Dedifferentiated amniotic fluid mesenchymal stem cell (primary cell): ENCODE data around the gene MAGEA4.
"Not testable (repeated sequence)": the region's sequence is repeated elsewhere in the genome, so short reads cannot be mapped to it uniquely, and the experiment has no call there.

Source experiments
- DNase-seq: peaks from one replicate; pipeline ENCODE4 v3.0.0-alpha.2; 2016; ENCODE audit errors: extremely low spot score

MAGEA4 gene, protein sequence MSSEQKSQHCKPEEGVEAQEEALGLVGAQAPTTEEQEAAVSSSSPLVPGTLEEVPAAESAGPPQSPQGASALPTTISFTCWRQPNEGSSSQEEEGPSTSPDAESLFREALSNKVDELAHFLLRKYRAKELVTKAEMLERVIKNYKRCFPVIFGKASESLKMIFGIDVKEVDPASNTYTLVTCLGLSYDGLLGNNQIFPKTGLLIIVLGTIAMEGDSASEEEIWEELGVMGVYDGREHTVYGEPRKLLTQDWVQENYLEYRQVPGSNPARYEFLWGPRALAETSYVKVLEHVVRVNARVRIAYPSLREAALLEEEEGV

DNA sequence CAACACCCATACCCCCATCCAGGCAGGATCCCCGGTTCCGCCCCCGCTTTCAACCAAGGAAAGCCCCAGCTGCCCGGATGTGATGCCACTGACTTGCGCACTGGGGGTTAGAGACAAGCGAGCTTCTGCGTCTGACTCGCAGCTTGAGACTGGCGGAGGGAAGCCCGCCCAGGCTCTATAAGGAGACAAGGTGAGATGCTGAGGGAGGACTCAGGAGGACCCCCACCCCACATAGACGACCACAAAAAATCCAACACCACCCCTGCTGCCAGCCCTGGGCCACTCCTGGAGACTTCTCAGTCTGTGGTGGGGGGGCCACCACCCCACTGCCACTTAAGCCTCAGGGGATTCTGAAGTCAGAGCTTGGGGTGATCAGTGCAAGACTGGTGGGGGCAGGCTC lies at the start of gene MAGEA4:
TSS of gene MAGEA4 (plus strand) at position 110 of the 400 bp plus-strand sequence. CDS start 10,776 bp downstream, outside the sequence.
- DNase-seq = no peak

DNA sequence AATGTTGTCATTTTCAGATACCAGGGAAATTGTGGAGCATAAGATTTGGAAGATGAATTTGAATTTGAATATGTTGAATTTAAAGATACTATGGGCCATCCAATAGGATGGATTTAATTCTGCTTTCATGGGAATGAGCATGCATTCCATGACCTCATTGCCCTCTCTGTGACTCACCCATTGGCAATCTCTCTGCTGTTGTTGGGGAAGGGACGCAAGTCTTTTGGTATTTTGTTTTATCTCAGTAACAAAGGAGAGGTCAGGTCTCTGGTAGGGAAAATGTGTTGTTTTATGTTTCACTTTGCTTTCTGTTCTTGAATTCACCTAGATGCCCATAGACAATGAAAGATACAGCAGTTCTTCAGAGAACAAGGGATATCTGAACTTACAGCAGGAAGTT lies 42.1 kb upstream of the MAGEA4 start:
- peak; percentile 52 for DNase-seq

DNA sequence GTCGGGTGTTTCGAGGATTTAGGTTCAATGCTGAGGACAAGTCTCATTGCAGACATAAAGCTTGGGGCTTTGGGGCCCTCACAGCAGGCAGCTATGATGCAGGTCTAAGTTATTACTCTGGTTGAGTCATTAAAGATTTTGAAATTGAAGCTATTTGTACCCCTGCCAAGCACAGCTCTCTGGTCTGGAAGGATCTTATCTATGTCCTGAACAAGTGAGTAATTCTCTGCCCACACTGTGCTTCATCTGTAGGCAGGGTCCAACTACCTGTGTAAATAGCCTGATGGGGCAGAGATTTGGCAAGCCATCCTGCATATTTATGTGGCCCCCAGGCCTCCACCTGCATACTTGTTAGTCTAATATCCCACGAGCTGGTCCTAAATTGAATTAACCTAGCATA lies 41.4 kb upstream of the MAGEA4 start:
- DNase-seq = peak; percentile 68

DNA sequence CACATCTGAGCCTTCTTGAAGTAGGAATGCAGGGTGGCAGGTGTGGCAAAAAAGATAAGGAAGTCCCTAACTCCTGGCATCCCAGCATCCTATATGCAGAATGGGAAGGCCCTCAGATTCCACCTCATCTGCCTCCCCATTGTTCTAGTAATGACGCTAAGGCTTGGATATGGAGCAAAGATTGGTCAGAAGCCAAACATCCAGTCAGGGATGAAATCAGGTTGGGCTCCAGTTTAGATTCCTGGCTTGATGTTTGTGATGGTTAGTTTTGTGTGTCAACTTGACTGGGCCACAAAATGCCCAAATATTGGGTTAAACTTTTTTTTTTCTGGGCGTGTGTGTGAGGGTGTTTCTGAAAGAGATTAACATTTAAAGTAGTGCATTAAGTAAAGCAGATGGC lies 39.6 kb upstream of the MAGEA4 start:
- DNase-seq = no peak

DNA sequence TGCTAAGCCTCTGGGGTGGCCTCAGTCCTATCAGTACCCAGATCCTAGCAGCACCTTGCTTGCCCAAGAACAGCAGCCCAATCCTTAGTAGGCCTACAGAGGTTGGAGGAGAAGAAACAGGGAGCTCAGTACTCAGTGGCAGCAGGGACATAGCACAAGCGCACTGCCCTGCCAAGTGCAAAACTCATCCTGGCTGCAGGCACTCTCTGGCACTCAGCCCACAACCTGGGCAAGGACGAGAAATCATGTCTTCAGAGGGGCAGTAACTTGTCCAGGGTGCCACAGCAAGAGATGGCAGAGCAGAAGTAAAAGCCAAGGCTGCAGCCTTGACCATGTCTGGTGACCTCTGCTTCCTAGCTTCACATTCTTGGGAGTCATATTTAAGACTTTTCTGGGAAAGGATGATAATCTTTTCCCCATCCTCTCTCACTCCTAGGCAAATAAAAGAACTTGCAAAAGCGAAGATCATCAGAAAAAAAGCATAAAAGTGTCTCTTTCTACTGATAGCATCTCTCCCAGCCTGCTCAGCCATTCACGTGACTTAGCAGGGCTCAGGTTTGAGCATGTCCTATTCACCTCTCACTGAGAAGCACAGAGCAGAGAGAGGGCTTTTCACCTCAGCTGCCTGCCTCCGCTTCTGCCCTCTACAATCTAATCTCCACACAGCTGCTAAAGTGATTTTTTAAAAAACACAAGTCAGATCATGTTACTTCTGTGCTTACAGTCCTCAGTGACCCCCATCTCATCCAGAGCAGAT lies 37.2 kb upstream of the MAGEA4 start:
- DNase-seq = no peak

DNA sequence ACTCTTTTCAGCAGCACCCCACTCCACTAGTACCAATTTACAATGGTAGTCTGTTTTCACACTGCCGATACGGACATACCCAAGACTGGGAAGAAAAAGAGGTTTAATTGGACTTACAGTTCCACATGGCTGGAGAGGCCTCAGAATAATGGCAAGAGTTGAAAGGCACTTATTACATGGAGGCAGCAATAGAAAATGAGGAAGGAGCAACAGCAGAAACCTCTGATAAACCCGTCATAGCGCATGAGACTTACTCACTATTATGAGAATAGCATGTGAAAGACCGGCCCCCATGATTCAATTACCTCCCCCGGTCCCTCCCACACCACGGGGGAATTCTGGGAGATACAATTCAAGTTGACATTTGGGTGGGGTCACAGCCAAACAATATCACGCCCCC lies 34.1 kb upstream of the MAGEA4 start:
- DNase-seq = no peak

DNA sequence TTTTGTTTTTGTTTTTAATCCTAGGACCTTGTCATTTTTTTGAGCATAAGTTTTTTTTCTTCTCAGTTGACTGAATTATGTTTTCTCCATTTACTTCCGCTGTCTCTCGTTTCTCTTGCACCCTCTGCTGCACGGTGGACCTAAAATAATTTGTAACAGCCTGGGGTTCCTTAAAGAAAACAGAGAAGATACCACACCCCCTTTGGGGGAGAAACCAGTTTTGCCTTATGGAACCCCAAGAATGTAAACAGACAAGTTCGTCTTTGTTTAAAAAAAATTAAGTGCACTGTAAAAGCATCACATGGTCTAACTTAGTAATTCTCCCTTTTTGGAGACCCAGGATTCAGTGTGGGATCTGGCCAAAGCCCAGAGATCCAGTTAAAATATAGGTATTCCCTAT lies 32.8 kb upstream of the MAGEA4 start:
- DNase-seq = no peak

DNA sequence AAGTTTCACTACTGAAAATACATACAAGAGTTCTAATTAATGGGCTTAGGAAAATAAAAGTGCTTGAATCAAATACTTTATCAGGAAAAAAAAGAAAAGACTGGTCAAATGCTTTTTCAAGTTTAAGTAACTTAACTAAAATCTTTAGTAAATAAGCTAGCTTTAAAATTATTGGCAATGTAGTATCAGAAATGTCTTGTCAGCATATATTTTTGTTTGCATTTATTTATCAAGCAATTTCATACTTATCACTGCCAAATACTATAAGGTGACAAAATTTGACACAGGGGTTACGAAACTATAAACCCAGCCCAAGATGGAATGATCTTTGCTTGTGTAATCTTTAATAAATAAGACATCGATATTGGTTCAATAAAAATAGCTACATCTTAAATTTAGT lies 31.8 kb upstream of the MAGEA4 start:
- no peak for DNase-seq

DNA sequence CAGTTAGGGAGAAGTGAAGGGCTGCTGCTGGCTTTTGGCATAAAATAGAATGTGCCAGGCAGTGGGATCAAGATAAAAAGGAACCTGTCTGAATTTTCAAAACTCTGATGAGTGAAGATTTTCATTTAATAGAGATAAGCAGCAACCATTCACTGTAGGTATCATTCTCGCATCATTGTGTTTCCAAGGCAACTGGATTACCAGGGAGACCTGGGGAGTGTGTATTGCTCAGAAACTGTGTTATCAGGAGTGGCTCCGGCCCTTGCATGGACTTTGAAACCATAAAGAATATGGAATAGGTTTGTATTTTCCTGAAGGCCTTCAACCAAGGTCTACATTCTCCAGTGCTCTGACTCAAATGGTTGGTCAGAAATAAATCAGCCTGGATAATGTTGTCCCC lies 23.3 kb upstream of the MAGEA4 start:
- no peak for DNase-seq

DNA sequence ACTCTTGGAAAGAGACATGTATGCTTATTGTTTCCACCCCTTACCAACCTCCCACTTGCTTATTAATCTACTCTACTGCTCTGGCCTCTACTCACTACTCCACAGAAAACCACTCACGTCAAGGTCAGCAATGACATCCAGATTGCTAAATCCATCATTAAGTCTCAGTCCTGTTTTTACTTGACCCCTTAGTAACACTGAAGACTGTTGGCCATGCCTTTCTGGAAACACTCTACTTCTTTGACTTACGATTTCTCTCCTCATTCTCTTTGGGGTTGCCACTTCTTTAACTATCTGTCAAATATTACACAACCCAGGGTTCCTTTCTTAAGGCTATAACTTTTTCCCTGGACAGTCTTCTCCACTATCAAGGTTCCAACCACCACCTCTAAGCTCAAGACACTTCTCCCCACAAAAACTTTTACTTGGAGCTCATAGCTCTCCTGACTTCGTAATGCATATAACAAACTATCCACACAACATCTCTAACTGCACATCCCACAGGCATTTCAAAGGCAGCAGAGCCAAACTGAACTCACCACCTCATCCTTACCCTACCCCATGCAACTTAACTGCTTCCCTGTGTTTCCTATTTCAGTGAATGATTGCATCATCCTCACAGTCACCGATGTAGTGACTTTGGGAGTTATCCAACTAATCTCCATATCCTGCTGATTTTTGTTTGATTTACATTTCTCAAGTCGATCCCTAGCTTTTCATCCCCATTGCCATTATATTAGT lies 15.8 kb upstream of the MAGEA4 start:
- DNase-seq = peak; percentile 44

DNA sequence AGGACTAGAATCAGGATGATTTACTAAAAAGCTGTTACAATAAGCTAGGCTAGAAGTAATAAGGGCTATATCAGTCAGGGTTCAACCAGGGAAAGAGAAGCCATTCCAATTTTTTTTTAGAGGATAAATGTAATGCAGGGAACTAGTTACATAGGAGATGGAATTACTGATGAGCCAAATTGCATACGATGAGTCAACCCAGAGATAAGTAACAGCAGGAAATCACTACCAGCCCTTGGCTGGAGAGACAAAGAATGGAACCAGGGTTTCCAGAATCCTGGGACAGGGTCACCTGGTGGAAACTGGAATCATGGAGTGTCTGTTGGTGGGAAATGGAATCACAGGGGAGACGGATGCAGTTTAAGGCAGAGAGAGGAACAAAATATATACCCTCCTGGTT lies 13.1 kb upstream of the MAGEA4 start:
- DNase-seq = no peak

DNA sequence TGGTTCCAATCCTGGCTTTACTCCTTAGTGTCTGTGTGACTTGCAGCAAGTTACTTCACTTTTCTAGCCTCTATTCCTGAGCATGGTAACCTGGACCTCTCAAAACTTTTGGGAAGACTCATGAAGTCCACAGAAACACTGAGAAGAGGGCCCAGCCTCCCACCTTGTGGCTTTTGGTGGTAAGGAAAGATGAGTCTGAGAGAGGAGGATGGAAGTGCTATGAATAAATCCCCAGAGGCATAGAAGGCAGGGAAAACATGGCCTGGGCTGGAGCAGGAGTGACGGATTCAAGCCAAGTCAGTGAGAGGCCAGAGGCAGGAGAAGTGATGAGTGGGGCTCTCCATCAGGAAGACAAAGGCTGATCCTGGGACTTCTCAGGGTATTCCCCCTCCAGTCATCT lies 10.9 kb upstream of the MAGEA4 start:
- no peak for DNase-seq

DNA sequence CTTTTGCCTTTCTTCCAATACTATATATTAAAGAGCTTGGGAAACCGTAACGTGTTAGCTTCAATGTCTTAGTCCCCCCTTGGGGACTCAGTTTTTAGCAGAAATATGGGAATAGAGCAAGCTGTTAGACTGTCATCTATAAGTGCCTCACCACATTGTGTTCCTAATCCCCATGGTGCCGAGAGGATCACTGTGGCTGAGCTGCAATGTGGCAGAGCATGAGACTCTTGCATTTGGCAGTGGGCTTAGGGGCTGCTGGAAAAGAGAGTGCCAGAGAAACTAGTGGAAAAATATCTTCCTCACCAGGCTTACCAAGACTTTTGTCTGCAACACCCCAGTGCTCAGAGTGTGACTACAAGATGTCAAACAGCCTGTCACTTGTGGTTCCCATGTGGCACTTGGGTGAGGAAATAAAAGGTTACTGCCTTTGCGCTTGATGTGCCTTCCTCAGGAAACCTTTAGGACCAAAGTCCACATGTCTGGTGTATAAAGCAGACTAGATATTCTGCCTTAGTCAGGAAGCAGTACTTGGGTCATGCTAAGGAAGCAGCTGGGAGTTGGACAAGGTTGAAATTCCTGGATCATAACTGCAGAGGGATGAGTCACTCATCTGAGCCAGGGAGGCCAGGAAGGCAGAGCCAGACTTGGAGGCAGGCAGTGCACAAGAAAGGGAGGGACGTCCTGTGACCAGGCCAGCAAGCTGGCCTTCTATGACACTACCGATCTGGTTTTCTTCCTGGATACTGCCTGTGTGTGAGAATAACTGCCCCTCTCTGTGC lies 9.7 kb upstream of the MAGEA4 start:
- peak; percentile 80 for DNase-seq

DNA sequence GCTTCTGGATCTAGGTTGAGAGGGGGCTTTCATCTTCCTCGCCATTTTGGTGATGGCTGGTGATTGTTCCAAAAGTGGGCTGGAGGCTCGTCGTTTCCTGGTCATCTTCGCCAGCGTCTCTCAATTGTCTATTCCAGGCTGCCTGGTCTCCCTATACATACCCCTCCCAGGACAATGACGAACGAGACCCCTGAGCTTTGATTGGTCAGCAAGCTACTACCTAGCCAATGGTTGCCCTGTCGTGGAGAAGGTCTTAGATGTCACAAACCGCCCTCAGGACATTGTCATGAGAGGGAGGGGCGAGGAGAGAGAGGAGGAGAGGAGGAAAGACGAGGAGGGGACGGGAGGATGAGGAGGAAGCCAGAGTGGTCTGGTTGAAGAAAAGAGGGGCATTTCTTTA lies 7.7 kb upstream of the MAGEA4 start:
- no peak for DNase-seq

DNA sequence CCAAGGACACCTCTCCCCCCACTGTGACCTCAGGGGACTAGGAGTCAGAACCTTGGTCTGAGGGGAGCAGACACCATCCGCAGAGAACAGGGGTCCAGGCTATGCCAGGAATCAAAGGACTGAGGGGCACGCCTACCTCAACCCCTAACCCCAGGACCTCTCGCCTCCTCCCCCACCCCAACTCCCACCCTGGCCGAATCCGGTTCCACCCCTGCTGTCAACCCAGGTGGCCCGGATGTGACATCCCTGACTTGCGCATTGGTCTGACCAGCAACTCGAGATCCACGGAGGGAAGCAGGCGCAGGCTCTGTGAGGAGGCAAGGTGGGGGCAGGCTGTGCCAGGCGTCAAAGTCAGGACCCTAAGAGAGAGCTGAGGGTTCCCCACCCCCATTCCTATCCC lies 468 bp upstream of the MAGEA4 start:
- no peak for DNase-seq

DNA sequence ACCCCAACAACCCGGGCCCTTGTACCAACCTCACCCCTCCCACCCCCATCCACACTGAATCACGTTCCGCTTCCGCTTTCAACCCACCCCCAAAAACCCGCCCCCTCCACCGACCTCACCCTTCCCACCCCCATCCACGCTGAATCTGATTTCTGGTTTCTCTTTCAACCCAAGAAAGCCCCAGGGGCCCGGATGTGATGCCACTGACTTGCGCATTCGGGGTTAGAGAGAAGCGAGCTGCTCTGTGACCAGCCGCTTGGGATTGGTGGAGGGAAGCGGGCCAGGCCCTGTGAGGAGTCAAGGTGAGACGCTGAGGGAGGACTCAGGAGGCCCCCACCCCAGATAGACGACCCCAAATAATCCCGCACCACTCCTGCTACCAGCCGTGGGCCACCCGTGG lies 6.0 kb downstream of the MAGEA4 start:
- DNase-seq = not testable (repeated sequence)

DNA sequence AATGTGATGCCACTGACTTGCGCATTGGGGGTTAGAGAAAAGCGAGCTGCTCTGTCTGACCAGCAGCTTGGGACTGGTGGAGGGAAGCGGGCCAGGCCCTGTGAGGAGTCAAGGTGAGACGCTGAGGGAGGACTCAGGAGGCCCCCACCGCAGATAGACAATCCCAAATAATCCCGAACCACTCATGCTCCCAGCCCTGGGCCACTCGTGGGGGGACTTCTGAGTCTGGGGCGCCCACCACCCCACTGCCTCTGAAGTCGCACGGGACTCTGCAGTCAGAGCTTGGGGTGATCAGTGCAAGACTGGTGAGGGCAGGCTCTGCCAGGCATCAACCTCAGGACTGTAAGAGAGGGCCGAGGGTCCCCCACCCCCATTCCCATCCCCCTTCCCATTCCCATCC lies 6.9 kb downstream of the MAGEA4 start:
- DNase-seq = no peak

DNA sequence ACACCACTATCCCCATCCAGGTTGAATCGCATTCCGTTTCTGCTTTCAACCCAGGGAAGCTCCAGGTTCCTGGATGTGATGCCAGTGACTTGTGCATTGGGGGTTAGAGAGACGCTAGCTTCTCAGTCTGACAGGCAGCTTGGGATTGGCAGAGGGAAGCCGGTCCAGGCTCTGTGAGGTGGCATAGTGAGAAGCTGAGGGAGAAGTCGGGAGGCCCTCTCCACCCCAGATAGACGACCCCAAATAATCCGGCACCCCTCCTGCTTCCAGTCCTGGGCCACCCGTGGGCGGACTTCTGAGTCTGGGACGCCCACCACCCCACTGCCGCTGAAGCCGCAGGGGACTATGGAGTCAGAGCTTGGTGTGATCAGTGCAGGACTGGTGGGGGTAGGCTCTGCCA lies 7.4 kb downstream of the MAGEA4 start:
- DNase-seq = no peak

DNA sequence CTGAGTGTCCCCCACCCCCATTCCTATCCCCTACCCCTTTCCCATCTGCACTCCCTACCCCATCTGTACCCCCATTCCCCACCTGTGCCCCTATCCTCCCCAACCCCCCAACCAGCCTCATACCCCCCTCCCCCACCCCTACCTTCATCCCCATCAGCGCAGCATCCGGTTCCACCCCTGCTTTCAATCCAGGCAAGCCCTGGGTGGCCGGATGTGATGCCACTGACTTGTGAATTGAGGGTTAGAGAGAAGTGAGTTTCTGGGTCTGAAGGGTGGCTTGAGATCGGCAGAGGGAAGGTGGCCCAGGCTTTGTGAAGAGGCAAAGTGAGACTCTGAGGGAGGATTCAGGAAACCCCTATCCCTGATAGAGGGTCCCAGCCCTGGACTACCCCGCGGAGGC lies 7.8 kb downstream of the MAGEA4 start:
- no peak for DNase-seq

DNA sequence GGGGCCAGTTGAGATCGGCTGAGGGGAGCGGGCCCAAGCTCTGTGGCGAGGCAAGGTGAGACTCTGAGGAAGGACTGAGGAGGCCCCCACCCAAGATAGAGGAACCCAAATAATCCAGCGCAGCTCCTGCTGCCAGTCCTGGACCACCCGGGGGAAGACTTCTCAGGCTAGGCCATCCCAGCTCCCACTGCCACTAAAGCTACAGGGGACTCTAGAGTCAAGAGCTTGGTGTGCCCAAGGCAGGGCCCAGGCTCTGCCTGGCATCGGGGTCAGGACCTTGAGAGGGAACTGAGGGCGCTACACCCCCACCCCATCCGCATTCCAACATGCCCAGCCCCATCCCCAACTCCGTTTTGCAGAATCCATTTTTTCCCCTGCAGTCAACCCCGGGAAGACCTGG lies 8.6 kb downstream of the MAGEA4 start:
- DNase-seq = no peak

DNA sequence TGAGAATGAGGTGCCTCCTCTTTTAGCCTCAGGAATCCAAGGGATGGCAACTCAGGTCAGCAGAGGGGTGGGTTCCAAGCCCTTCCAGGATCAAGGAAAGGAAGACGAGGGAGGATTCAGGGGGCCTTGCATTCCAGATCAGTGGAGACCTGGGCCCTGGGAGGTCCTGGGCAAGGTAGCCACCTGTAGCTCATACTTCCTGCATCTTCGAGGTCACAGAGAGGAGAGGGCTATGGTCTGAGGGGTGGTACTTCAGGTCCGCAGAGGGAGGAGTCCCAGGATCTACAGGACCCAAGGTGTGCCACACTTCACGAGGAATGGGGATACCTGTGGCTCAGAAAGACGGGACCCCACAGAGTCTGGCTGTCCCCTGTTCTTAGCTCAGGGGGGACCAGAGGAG lies 9.2 kb downstream of the MAGEA4 start:
- DNase-seq = no peak

DNA sequence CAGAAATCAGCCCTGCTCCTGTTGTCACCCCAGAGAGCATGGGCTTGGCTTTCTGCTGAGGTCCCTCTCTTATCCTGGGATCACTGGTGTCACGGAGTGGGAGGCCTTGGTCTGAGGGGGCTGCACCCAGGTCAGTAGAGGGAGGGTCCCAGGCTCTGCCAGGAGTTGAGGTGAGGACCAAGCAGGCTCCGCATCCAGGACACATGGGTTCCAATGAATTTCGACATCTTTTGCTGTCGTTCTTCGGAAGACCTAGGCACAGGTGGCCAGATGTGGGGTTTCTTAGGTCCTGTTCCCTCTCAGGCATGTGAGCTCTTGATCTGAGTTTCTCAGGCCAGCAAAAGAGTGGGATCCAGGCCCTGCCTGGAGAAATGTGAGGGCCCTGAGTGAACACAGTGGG lies 10.0 kb downstream of the MAGEA4 start:
- DNase-seq = no peak
